ENCODE measurements around the gene KCNK5. TPM values are rescaled to one million over a fixed set of nuclear protein-coding genes. Genes with fewer than 3 reads are reported as not detected.

KCNK5 gene
- total and polyA plus RNA-seq, 4 donors, result 0.73 to 7.5 (median 6.1) TPM

GRCh38 chr6:39202166-39202565, 27.1 kb downstream of the KCNK5 start:
- Histone ChIP-seq H3K4me1 (ENCODE audit: control insufficient read depth, insufficient read depth, low read length) (peaks cover 18% of the 10 kb centered on the region), H3K27ac (ENCODE audit: low read depth, low read length) (no peak overlapping the region), H3K4me3 (ENCODE audit: low read depth, low read length) (no peak overlapping the region), H3K9me3 (ENCODE audit: control insufficient read depth, insufficient read depth, low read length) (no peaks in the 10 kb centered on the region), H3K27me3 (ENCODE audit: control insufficient read depth, insufficient read depth, low read length) (peaks cover 2% of the 10 kb centered on the region), H3K36me3 (ENCODE audit: control insufficient read depth, insufficient read depth, low read length) (no peaks in the 10 kb centered on the region)
- DNase-seq (ENCODE audit: low read depth in 4 of 6, low spot score in 6 of 6), result no peak
- WGBS (ENCODE audit: insufficient coverage), result 98% methylated on average over 3 of the region's 4 CpGs

- no peak for DNase-seq (ENCODE audit: low read depth in 4 of 6, low spot score in 6 of 6)
- 63% methylated on average over 1 of the region's 1 CpG for WGBS (ENCODE audit: insufficient coverage)
- H3K4me1 ChIP-seq (ENCODE audit: control insufficient read depth, insufficient read depth, low read length), result peaks cover 18% of the 10 kb centered on the region
- no peaks in the 10 kb centered on the region for H3K9me3 ChIP-seq (ENCODE audit: control insufficient read depth, insufficient read depth, low read length)
- H3K27ac ChIP-seq (ENCODE audit: low read depth, low read length), result no peak overlapping the region
- no peak overlapping the region for H3K4me3 ChIP-seq (ENCODE audit: low read depth, low read length)
- H3K27me3 ChIP-seq (ENCODE audit: control insufficient read depth, insufficient read depth, low read length), result peaks cover 2% of the 10 kb centered on the region
- no peaks in the 10 kb centered on the region for H3K36me3 ChIP-seq (ENCODE audit: control insufficient read depth, insufficient read depth, low read length)
Measured at GRCh38 chr6:39200498-39201020, 28.7 kb downstream of the KCNK5 start.

- DNase-seq (ENCODE audit: low read depth in 4 of 6, low spot score in 6 of 6), result peak in 1 of 6 donors; percentile 35
- Histone ChIP-seq H3K4me3 (ENCODE audit: low read depth, low read length) (no peak overlapping the region), H3K9me3 (ENCODE audit: control insufficient read depth, insufficient read depth, low read length) (no peaks in the 10 kb centered on the region), H3K4me1 (ENCODE audit: control insufficient read depth, insufficient read depth, low read length) (peaks cover 17% of the 10 kb centered on the region), H3K27ac (ENCODE audit: low read depth, low read length) (peak overlapping the region; percentile 40), H3K27me3 (ENCODE audit: control insufficient read depth, insufficient read depth, low read length) (peaks cover 2% of the 10 kb centered on the region), H3K36me3 (ENCODE audit: control insufficient read depth, insufficient read depth, low read length) (no peaks in the 10 kb centered on the region)
- 60% methylated on average over 2 of the region's 10 CpGs for WGBS (ENCODE audit: insufficient coverage)
Measured at GRCh38 chr6:39199976-39200375, 29.3 kb downstream of the KCNK5 start.

- no peaks in the 10 kb centered on the region for H3K36me3 ChIP-seq (ENCODE audit: control insufficient read depth, insufficient read depth, low read length)
- H3K4me1 ChIP-seq (ENCODE audit: control insufficient read depth, insufficient read depth, low read length), result peaks cover 13% of the 10 kb centered on the region
- H3K27ac ChIP-seq (ENCODE audit: low read depth, low read length), result peak overlapping the region; percentile 40
- H3K9me3 ChIP-seq (ENCODE audit: control insufficient read depth, insufficient read depth, low read length), result no peaks in the 10 kb centered on the region
- peak in 1 of 6 donors; percentile 32 for DNase-seq (ENCODE audit: low read depth in 4 of 6, low spot score in 6 of 6)
- peaks cover 2% of the 10 kb centered on the region for H3K27me3 ChIP-seq (ENCODE audit: control insufficient read depth, insufficient read depth, low read length)
- H3K4me3 ChIP-seq (ENCODE audit: low read depth, low read length), result no peak overlapping the region
- WGBS (ENCODE audit: insufficient coverage), result 90% methylated on average over 6 of the region's 7 CpGs
Measured at GRCh38 chr6:39199231-39199940, 29.9 kb downstream of the KCNK5 start.

GRCh38 chr6:39198528-39198927, 30.7 kb downstream of the KCNK5 start:
- Histone ChIP-seq H3K36me3 (ENCODE audit: control insufficient read depth, insufficient read depth, low read length) (no peaks in the 10 kb centered on the region), H3K4me1 (ENCODE audit: control insufficient read depth, insufficient read depth, low read length) (peaks cover 17% of the 10 kb centered on the region), H3K27ac (ENCODE audit: low read depth, low read length) (no peak overlapping the region), H3K27me3 (ENCODE audit: control insufficient read depth, insufficient read depth, low read length) (peaks cover 2% of the 10 kb centered on the region), H3K4me3 (ENCODE audit: low read depth, low read length) (no peak overlapping the region), H3K9me3 (ENCODE audit: control insufficient read depth, insufficient read depth, low read length) (no peaks in the 10 kb centered on the region)
- no peak for DNase-seq (ENCODE audit: low read depth in 4 of 6, low spot score in 6 of 6)

GRCh38 chr6:39197922-39198500, 31.3 kb downstream of the KCNK5 start:
- H3K4me3 ChIP-seq (ENCODE audit: low read depth, low read length), result no peak overlapping the region
- no peak overlapping the region for H3K27ac ChIP-seq (ENCODE audit: low read depth, low read length)
- DNase-seq (ENCODE audit: low read depth in 4 of 6, low spot score in 6 of 6), result no peak
- peaks cover 2% of the 10 kb centered on the region for H3K27me3 ChIP-seq (ENCODE audit: control insufficient read depth, insufficient read depth, low read length)
- H3K9me3 ChIP-seq (ENCODE audit: control insufficient read depth, insufficient read depth, low read length), result no peaks in the 10 kb centered on the region
- no peaks in the 10 kb centered on the region for H3K36me3 ChIP-seq (ENCODE audit: control insufficient read depth, insufficient read depth, low read length)
- H3K4me1 ChIP-seq (ENCODE audit: control insufficient read depth, insufficient read depth, low read length), result peaks cover 22% of the 10 kb centered on the region

- no peak overlapping the region for H3K27ac ChIP-seq (ENCODE audit: low read depth, low read length)
- H3K4me3 ChIP-seq (ENCODE audit: low read depth, low read length), result no peak overlapping the region
- peaks cover 27% of the 10 kb centered on the region for H3K4me1 ChIP-seq (ENCODE audit: control insufficient read depth, insufficient read depth, low read length)
- no peak for DNase-seq (ENCODE audit: low read depth in 4 of 6, low spot score in 6 of 6)
- H3K36me3 ChIP-seq (ENCODE audit: control insufficient read depth, insufficient read depth, low read length), result no peaks in the 10 kb centered on the region
- H3K27me3 ChIP-seq (ENCODE audit: control insufficient read depth, insufficient read depth, low read length), result peaks cover 2% of the 10 kb centered on the region
- no peaks in the 10 kb centered on the region for H3K9me3 ChIP-seq (ENCODE audit: control insufficient read depth, insufficient read depth, low read length)
- 100% methylated on average over 2 of the region's 4 CpGs for whole genome bisulfite sequencing (ENCODE audit: insufficient coverage)
Measured at GRCh38 chr6:39197521-39197920, 31.8 kb downstream of the KCNK5 start.

GRCh38 chr6:39196673-39197091, 32.6 kb downstream of the KCNK5 start:
- H3K4me1 ChIP-seq (ENCODE audit: control insufficient read depth, insufficient read depth, low read length), result peaks cover 34% of the 10 kb centered on the region
- no peaks in the 10 kb centered on the region for H3K9me3 ChIP-seq (ENCODE audit: control insufficient read depth, insufficient read depth, low read length)
- WGBS (ENCODE audit: insufficient coverage), result 86% methylated on average over 1 of the region's 3 CpGs
- no peak overlapping the region for H3K27ac ChIP-seq (ENCODE audit: low read depth, low read length)
- no peaks in the 10 kb centered on the region for H3K27me3 ChIP-seq (ENCODE audit: control insufficient read depth, insufficient read depth, low read length)
- no peak for DNase-seq (ENCODE audit: low read depth in 4 of 6, low spot score in 6 of 6)
- H3K4me3 ChIP-seq (ENCODE audit: low read depth, low read length), result no peak overlapping the region
- no peaks in the 10 kb centered on the region for H3K36me3 ChIP-seq (ENCODE audit: control insufficient read depth, insufficient read depth, low read length)

GRCh38 chr6:39195792-39196385, 33.4 kb downstream of the KCNK5 start:
- Histone ChIP-seq H3K36me3 (ENCODE audit: control insufficient read depth, insufficient read depth, low read length) (no peaks in the 10 kb centered on the region), H3K27ac (ENCODE audit: low read depth, low read length) (no peak overlapping the region), H3K4me3 (ENCODE audit: low read depth, low read length) (no peak overlapping the region), H3K27me3 (ENCODE audit: control insufficient read depth, insufficient read depth, low read length) (no peaks in the 10 kb centered on the region), H3K4me1 (ENCODE audit: control insufficient read depth, insufficient read depth, low read length) (peaks cover 37% of the 10 kb centered on the region), H3K9me3 (ENCODE audit: control insufficient read depth, insufficient read depth, low read length) (no peaks in the 10 kb centered on the region)
- no peak for DNase-seq (ENCODE audit: low read depth in 4 of 6, low spot score in 6 of 6)
- 96% methylated on average over 3 of the region's 3 CpGs for WGBS (ENCODE audit: insufficient coverage)

GRCh38 chr6:39194466-39194865, 34.8 kb downstream of the KCNK5 start:
- WGBS (ENCODE audit: insufficient coverage), result 100% methylated on average over 3 of the region's 9 CpGs
- no peak overlapping the region for H3K4me3 ChIP-seq (ENCODE audit: low read depth, low read length)
- no peaks in the 10 kb centered on the region for H3K9me3 ChIP-seq (ENCODE audit: control insufficient read depth, insufficient read depth, low read length)
- no peak overlapping the region for H3K27ac ChIP-seq (ENCODE audit: low read depth, low read length)
- no peak for DNase-seq (ENCODE audit: low read depth in 4 of 6, low spot score in 6 of 6)
- H3K27me3 ChIP-seq (ENCODE audit: control insufficient read depth, insufficient read depth, low read length), result no peaks in the 10 kb centered on the region
- H3K4me1 ChIP-seq (ENCODE audit: control insufficient read depth, insufficient read depth, low read length), result peaks cover 44% of the 10 kb centered on the region
- no peaks in the 10 kb centered on the region for H3K36me3 ChIP-seq (ENCODE audit: control insufficient read depth, insufficient read depth, low read length)
